Progenitor cell of endocrine pancreas (in vitro differentiated cells): ENCODE data around the gene ALDH2. TPM values are rescaled to one million over a fixed set of nuclear protein-coding genes. Genes with fewer than 3 reads are reported as not detected.

Experiments
- DNase-seq: peaks from one replicate; pipeline ENCODE4 v3.0.0; 2021; ENCODE audit warnings: low spot score; ENCODE audit not compliant: unreplicated experiment
- H3K27ac Mint-ChIP-seq: 2 replicates; pipeline ENCODE4 v1.8.0; 2021; ENCODE audit warnings: mild to moderate bottlenecking, moderate library complexity, mixed read lengths
- H3K27me3 Mint-ChIP-seq: 2 replicates; pipeline ENCODE4 v1.8.0; 2021; ENCODE audit warnings: mixed read lengths
- H3K36me3 Mint-ChIP-seq: 2 replicates; pipeline ENCODE4 v1.8.0; 2022; ENCODE audit warnings: mixed read lengths; ENCODE audit not compliant: insufficient read depth
- H3K4me1 Mint-ChIP-seq: 2 replicates; pipeline ENCODE4 v1.8.0; 2021; ENCODE audit warnings: low read depth, mixed read lengths
- H3K4me3 Mint-ChIP-seq: 2 replicates; pipeline ENCODE4 v1.8.0; 2021; ENCODE audit warnings: low read depth, mild to moderate bottlenecking, moderate library complexity, mixed read lengths
- H3K9me3 Mint-ChIP-seq: 2 replicates; pipeline ENCODE4 v1.8.0; 2021; ENCODE audit warnings: low read depth, mixed read lengths
- total RNA-seq: library from RNA; stranded (reverse); gene quantifications from 2 replicates; pipeline ENCODE4 v1.2.1, GENCODE V29; 2021
- TF ChIP-seq, protein P1 (sequence below): fragments of 200-600 bp; sonication (generic); IDR thresholded peaks from one replicate; pipeline ENCODE4 v1.5.0; 2021; ENCODE audit warnings: antibody characterized with exemption, mild to moderate bottlenecking; ENCODE audit not compliant: unreplicated experiment

The ALDH2 gene
- total RNA-seq, 1 donor from 2014 or later: 47.3 TPM

DNA sequence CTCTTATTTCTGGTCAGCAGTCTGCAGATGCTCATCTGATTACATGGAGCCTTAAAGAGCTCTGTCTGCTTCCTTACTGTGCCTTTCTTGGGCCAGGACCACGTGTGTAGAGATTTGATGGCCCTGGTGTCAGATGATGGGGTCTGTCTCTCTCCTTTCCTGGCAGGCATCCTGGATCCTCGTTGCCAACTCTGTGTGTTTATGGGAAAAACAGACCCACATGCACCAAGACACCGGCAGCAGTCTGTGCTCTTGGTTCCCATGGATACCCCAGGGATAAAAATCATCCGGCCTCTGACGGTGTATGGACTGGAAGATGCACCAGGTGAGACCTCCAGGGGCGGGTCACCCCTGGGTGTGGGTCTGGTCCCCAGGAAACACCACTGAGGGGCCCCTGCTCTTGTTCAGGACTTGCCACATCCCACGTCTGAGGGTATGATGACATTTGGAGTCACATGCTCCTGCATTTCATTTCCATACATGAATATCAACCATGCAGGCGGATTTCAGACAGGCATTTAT lies 18.5 kb upstream of the ALDH2 start:
- Mint-ChIP-seq H3K4me1 (no peaks in the 10 kb centered on the region), H3K27ac (no peak overlapping the region), H3K27me3 (no peaks in the 10 kb centered on the region), H3K36me3 (peaks cover 11% of the 10 kb centered on the region), H3K4me3 (no peak overlapping the region), H3K9me3 (no peaks in the 10 kb centered on the region)
- TF ChIP-seq, protein P1, sequence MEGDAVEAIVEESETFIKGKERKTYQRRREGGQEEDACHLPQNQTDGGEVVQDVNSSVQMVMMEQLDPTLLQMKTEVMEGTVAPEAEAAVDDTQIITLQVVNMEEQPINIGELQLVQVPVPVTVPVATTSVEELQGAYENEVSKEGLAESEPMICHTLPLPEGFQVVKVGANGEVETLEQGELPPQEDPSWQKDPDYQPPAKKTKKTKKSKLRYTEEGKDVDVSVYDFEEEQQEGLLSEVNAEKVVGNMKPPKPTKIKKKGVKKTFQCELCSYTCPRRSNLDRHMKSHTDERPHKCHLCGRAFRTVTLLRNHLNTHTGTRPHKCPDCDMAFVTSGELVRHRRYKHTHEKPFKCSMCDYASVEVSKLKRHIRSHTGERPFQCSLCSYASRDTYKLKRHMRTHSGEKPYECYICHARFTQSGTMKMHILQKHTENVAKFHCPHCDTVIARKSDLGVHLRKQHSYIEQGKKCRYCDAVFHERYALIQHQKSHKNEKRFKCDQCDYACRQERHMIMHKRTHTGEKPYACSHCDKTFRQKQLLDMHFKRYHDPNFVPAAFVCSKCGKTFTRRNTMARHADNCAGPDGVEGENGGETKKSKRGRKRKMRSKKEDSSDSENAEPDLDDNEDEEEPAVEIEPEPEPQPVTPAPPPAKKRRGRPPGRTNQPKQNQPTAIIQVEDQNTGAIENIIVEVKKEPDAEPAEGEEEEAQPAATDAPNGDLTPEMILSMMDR: no peak
- no peak for DNase-seq

DNA sequence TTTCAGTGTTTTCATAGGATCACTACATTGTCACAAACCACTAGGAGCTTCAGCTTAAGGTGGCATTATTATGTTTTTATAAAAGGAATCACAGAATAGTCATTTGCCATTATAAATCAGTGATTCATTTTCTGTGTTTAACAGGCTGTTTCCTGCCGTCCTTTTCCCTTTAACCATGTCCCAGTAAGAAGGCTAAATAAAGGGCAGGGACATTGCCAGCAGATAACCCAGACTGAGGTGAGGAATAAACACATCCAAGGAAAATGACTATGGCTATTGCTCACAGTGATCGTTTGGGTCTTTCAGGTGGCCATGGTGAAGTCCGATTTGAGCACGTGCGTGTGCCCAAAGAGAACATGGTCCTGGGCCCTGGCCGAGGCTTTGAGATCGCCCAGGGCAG lies 17.9 kb upstream of the ALDH2 start:
- Mint-ChIP-seq H3K36me3 (peaks cover 11% of the 10 kb centered on the region), H3K9me3 (no peaks in the 10 kb centered on the region), H3K27me3 (no peaks in the 10 kb centered on the region), H3K27ac (no peak overlapping the region), H3K4me3 (no peak overlapping the region), H3K4me1 (no peaks in the 10 kb centered on the region)
- DNase-seq: no peak
- TF ChIP-seq, protein P1: no peak

DNA sequence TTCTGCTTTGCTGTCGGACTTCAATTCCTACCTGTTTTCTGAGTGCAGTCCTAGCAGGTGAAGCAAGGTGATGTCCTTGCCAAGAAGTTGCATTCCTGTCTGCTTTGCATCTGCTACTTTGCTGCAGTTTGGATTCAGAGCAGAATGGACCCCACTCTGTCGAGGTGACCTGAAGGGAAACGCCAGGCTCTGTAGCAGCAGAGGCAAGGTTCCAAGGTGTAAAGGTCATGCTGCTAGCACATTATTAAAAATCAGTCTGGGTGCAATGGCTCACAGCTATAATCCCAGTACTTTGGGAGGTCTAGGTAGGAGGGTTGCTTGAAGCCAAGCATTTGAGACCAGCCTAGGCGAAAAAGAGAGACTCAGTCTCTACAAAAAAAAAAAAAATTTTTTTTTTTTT lies 17.3 kb upstream of the ALDH2 start:
- Mint-ChIP-seq H3K36me3 (peaks cover 11% of the 10 kb centered on the region), H3K4me1 (no peaks in the 10 kb centered on the region), H3K27ac (no peak overlapping the region), H3K4me3 (no peak overlapping the region), H3K9me3 (no peaks in the 10 kb centered on the region), H3K27me3 (no peaks in the 10 kb centered on the region)
- TF ChIP-seq, protein P1: no peak
- DNase-seq: no peak

DNA sequence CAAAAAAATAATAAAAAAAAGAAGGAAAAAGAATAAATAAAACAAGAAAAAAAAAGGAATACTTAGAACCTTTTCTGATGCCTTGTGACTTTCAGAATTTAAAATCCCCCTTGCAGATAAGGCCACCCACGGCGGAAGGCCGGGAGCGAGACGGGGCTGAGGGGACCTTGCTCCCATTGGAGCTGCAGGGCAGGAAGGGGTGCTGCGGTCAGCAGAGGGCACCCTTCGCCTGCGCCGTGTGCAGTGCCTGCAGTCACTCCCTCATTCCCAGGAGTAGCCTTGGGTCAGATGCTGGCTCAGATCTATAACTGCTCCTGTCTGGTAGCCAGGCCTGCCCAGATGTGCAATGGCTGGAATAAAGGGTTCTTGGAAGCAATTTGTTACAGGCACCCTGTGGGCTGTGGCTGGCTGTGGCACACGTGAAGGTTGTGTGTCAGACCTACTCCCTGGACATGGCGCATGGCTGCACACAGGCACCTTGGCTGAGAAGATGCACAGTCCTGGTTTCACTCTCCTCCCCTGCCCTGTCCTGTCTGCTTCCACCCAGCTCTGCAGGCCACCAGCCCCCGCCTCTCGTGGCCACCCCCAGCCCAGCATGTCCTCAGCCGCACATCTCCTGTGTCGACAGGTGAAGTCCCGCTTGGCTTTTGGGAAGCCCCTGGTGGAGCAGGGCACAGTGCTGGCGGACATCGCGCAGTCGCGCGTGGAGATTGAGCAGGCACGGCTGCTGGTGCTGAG lies 13.4 kb upstream of the ALDH2 start:
- Mint-ChIP-seq H3K9me3 (no peaks in the 10 kb centered on the region), H3K36me3 (peaks cover 2% of the 10 kb centered on the region), H3K27me3 (no peaks in the 10 kb centered on the region), H3K4me1 (no peaks in the 10 kb centered on the region), H3K4me3 (no peak overlapping the region), H3K27ac (no peak overlapping the region)
- peak; percentile 41 for DNase-seq
- TF ChIP-seq, protein P1: peak; percentile 78

DNA sequence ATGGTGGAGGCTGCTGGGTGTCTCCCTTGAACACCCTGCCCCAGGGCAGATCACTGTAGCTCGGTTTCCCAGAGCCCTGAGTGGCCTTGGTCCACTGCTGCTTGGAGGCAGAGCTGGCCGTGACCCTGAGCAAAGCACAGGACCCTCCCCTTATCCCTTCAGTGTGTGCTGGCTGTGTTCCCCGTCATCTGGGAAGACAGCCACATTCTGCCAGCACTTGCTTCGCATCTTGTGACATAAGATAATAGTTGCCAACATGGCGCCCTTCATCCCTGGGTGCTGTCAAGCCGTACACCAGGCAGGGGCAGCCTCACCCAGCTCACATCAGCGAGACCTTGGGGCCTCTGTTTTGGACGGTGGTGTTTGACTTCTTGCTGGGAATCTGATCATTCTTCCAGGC lies 12.1 kb upstream of the ALDH2 start:
- no peak overlapping the region for H3K4me3 Mint-ChIP-seq
- no peak overlapping the region for H3K27ac Mint-ChIP-seq
- H3K36me3 Mint-ChIP-seq: peaks cover 2% of the 10 kb centered on the region
- H3K27me3 Mint-ChIP-seq: no peaks in the 10 kb centered on the region
- no peak for DNase-seq
- H3K9me3 Mint-ChIP-seq: no peaks in the 10 kb centered on the region
- TF ChIP-seq, protein P1: no peak
- H3K4me1 Mint-ChIP-seq: no peaks in the 10 kb centered on the region
